LNCAP (cell line): ENCODE data around the gene SLC66A2.

Experiments
- CTCF ChIP-seq: fragments of 450-650 bp; IDR thresholded peaks from 2 replicates; pipeline ENCODE4 v1.5.1; 2017; ENCODE audit warnings: mild to moderate bottlenecking

SLC66A2 gene

GRCh38 chr18:79975043-79975442 is 23.6 kb upstream of the SLC66A2 start:
- no peak for TF ChIP-seq CTCF

GRCh38 chr18:79974025-79974654 is 22.7 kb upstream of the SLC66A2 start:
- no peak for TF ChIP-seq CTCF

GRCh38 chr18:79973517-79973916 is 22.1 kb upstream of the SLC66A2 start:
- TF ChIP-seq CTCF = no peak

GRCh38 chr18:79972720-79973119 is 21.3 kb upstream of the SLC66A2 start:
- no peak for TF ChIP-seq CTCF

GRCh38 chr18:79971986-79972385 is 20.5 kb upstream of the SLC66A2 start:
- TF ChIP-seq CTCF = no peak

- TF ChIP-seq CTCF = no peak
These were observed 19.9 kb upstream of the SLC66A2 start for GRCh38 chr18:79971211-79971952.

GRCh38 chr18:79970419-79971133 is 19.1 kb upstream of the SLC66A2 start:
- TF ChIP-seq CTCF = no peak
